ENCODE results near the gene MROH9.

- TF ChIP-seq CTCF (IDR thresholded peaks at IDR 0.05 in 8 of 11, conservative IDR thresholded peaks at IDR 0.05 in 3 of 11) (no peak), POLR2A (IDR thresholded peaks at IDR 0.05) (no peak)
These were observed 168.5 kb downstream of the MROH9 start for GRCh38 chr1:171103862-171104261.
